IMR-90 (cell line): ENCODE results near the gene NPPC. TPM values are rescaled to one million over a fixed set of nuclear protein-coding genes. Genes with fewer than 3 reads are reported as not detected.

Experiments used
- ATAC-seq: fragments of 200-7000 bp; cut with Tn5 transposase; 2 replicates; pipeline ENCODE4 v1.9.1; 2020; ENCODE audit warnings: low read depth, mild to moderate bottlenecking, moderate library complexity
- BruUV-seq: library from RNA; stranded (reverse); fragments of 400-500 nt; replicated peaks from 2 replicates; lab custom pipeline; 2021; lab: Mats Ljungman, UMichigan
- CTCF ChIA-PET: fragments of 300-600 bp; formaldehyde crosslinking; extraction: SDS; loops from one replicate; lab custom pipeline; 2021; ENCODE audit warnings: antibody characterized with exemption; lab: Yijun Ruan, JAX
- POLR2A ChIA-PET: fragments of 300-600 bp; sonication (Branson Sonifier 250); formaldehyde crosslinking; loops from one replicate; lab custom pipeline; 2022; ENCODE audit warnings: antibody characterized with exemption; ENCODE audit not compliant: unreplicated experiment; lab: Charles Lee
- DNase-seq: peaks from one replicate; pipeline ENCODE4 v3.0.0; 2013
- H2AFZ ChIP-seq: replicated peaks from 2 replicates; pipeline ENCODE3; 2013; ENCODE audit warnings: low read length, mild to moderate bottlenecking; ENCODE audit not compliant: poor library complexity
- H2AK5ac ChIP-seq: 2 replicates; pipeline ENCODE4 v1.6.1; 2013; ENCODE audit warnings: low read depth, low read length, inconsistent platforms
- H2AK9ac ChIP-seq: replicated peaks from 2 replicates; pipeline ENCODE3; 2013; ENCODE audit warnings: mild to moderate bottlenecking, low read depth, low read length, moderate library complexity; ENCODE audit not compliant: poor library complexity
- H2BK120ac ChIP-seq: 2 replicates; pipeline ENCODE4 v1.6.1; 2013; ENCODE audit warnings: low read depth, low read length, inconsistent platforms
- H2BK15ac ChIP-seq: 3 replicates; pipeline ENCODE4 v1.6.1; 2013; ENCODE audit warnings: low read depth, low read length, inconsistent platforms
- H2BK20ac ChIP-seq: 2 replicates; pipeline ENCODE4 v1.6.1; 2013; ENCODE audit warnings: low read depth, mild to moderate bottlenecking, inconsistent platforms, low read length, moderate library complexity
- H2BK5ac ChIP-seq: 2 replicates; pipeline ENCODE4 v1.6.1; 2013; ENCODE audit warnings: mild to moderate bottlenecking, low read depth, low read length, inconsistent platforms; ENCODE audit not compliant: poor library complexity, severe bottlenecking
- H3K14ac ChIP-seq: replicated peaks from 2 replicates; pipeline ENCODE4 v1.6.1; 2013; ENCODE audit warnings: low read depth, low read length, inconsistent platforms
- H3K18ac ChIP-seq: 2 replicates; pipeline ENCODE4 v1.6.1; 2013; ENCODE audit warnings: low read depth, low read length, control low read depth
- H3K23ac ChIP-seq: 2 replicates; pipeline ENCODE4 v1.6.1; 2013; ENCODE audit warnings: low read depth, low read length, inconsistent platforms
- H3K27ac ChIP-seq: 2 replicates; pipeline ENCODE4 v1.5.1; 2013; ENCODE audit warnings: mild to moderate bottlenecking, control low read depth, low read length; ENCODE audit not compliant: insufficient read depth
- H3K27me3 ChIP-seq: 2 replicates; pipeline ENCODE4 v1.6.1; 2013; ENCODE audit warnings: low read length; ENCODE audit not compliant: control insufficient read depth, insufficient read depth
- H3K36me3 ChIP-seq: 2 replicates; pipeline ENCODE4 v1.6.1; 2013; ENCODE audit warnings: low read length, mixed read lengths; ENCODE audit not compliant: control insufficient read depth, insufficient read depth
- H3K4ac ChIP-seq: 2 replicates; pipeline ENCODE4 v1.6.1; 2013; ENCODE audit warnings: low read depth, low read length, inconsistent platforms
- H3K4me1 ChIP-seq: 2 replicates; pipeline ENCODE4 v1.6.1; 2013; ENCODE audit warnings: low read length, mixed read lengths; ENCODE audit not compliant: control insufficient read depth, insufficient read depth
- H3K4me2 ChIP-seq: 2 replicates; pipeline ENCODE4 v1.6.1; 2013; ENCODE audit warnings: low read depth, mild to moderate bottlenecking, control low read depth, low read length, moderate library complexity
- H3K4me3 ChIP-seq: 2 replicates; pipeline ENCODE4 v1.5.1; 2013; ENCODE audit warnings: low read depth, mild to moderate bottlenecking, control low read depth, low read length, moderate library complexity; ENCODE audit not compliant: insufficient read depth
- H3K56ac ChIP-seq: 2 replicates; pipeline ENCODE4 v1.6.1; 2013; ENCODE audit warnings: low read length, inconsistent platforms; ENCODE audit not compliant: insufficient read depth; ENCODE audit errors: extremely low read depth
- H3K79me1 ChIP-seq, 2 experiments: 2 replicates each; pipeline ENCODE4 v1.6.1; 2013; ENCODE audit warnings: low read length in 2 of 2, inconsistent platforms in 1 of 2, low read depth in 1 of 2
- H3K9ac ChIP-seq: 2 replicates; pipeline ENCODE4 v1.6.1; 2013; ENCODE audit warnings: low read depth, low read length, control low read depth
- H3K9me1 ChIP-seq: 2 replicates; pipeline ENCODE4 v1.6.1; 2013; ENCODE audit warnings: low read length, inconsistent platforms; ENCODE audit not compliant: insufficient read depth
- H3K9me3 ChIP-seq: 2 replicates; pipeline ENCODE4 v1.6.1; 2013; ENCODE audit warnings: low read length; ENCODE audit not compliant: control insufficient read depth, insufficient read depth
- H4K20me1 ChIP-seq: 2 replicates; pipeline ENCODE4 v1.6.1; 2013; ENCODE audit warnings: low read length, inconsistent platforms; ENCODE audit not compliant: insufficient read depth
- H4K5ac ChIP-seq: 2 replicates; pipeline ENCODE4 v1.6.1; 2013; ENCODE audit warnings: mild to moderate bottlenecking, low read depth, low read length, control low read depth
- H4K8ac ChIP-seq, 2 experiments: 2 replicates each; pipeline ENCODE4 v1.6.1; 2013; ENCODE audit warnings: low read depth in 2 of 2, low read length in 2 of 2, control low read depth in 1 of 2, inconsistent platforms in 1 of 2
- H4K91ac ChIP-seq: 2 replicates; pipeline ENCODE4 v1.6.1; 2013; ENCODE audit warnings: low read depth, low read length, inconsistent platforms; ENCODE audit not compliant: insufficient read depth
- FOS ChIP-seq: fragments of 150-350 bp; IDR thresholded peaks from 2 replicates; pipeline ENCODE4 v1.6.1; 2016; ENCODE audit warnings: low read depth, low read length
- NFE2L2 ChIP-seq: fragments of 150-350 bp; IDR thresholded peaks from 2 replicates; pipeline ENCODE4 v1.6.1; 2016; ENCODE audit warnings: low read depth, mild to moderate bottlenecking, low read length
- RCOR1 ChIP-seq: IDR thresholded peaks from 2 replicates; pipeline ENCODE4 v1.6.1; 2012; ENCODE audit warnings: mild to moderate bottlenecking, low read length, improper control_type of control experiment; ENCODE audit not compliant: insufficient replicate concordance
- RFX5 ChIP-seq: IDR thresholded peaks from 2 replicates; pipeline ENCODE4 v1.8.0; 2012; ENCODE audit warnings: low read depth, mild to moderate bottlenecking, low read length, moderate library complexity
- SMC3 ChIP-seq: fragments of 150-350 bp; IDR thresholded peaks from 2 replicates; pipeline ENCODE4 v1.6.1; 2016; ENCODE audit warnings: low read depth, mild to moderate bottlenecking, antibody characterized with exemption, low read length, moderate library complexity
- WGBS, 2 experiments: methylation state at CpG; one replicate each; pipeline versions ENCODE4 v1.1.5 to v1.1.7; 2013; ENCODE audit warnings: missing lambda C conversion rate in 2 of 2; ENCODE audit not compliant: insufficient read length in 1 of 2; ENCODE audit errors: extremely low coverage in 2 of 2; 5-methylcytosine and 5-hydroxymethylcytosine counted together
- dilution Hi-C: fragments of 300-500 bp; cut with HindIII; formaldehyde crosslinking; loops from one replicate; pipeline ENCODE4 v1.14.3; 2018; ENCODE audit warnings: low sequenced_read_pairs; ENCODE audit not compliant: unreplicated experiment
- in situ Hi-C: fragments of 300-500 bp; cut with MboI; formaldehyde crosslinking; loops from 3 replicates; pipeline ENCODE4 v1.14.3; 2019; ENCODE audit warnings: low sequenced_read_pairs, inconsistent platforms, mixed read lengths
- intact Hi-C: fragments of 100-400 bp; cut with micrococcal nuclease; formaldehyde crosslinking; loops from 2 replicates; pipeline ENCODE4 v1.10.0; 2022
- polyA plus RNA-seq, 3 experiments: library from polyadenylated mRNA; depleted of rRNA; stranded (reverse); fragments of >200 nt; gene quantifications; 2 replicates each; pipeline ENCODE4 v1.2.3, GENCODE V29; 2012; ENCODE audit warnings: low replicate concordance in 1 of 3
- total RNA-seq: library from RNA; depleted of rRNA; stranded (reverse); fragments of >200 nt; gene quantifications from 2 replicates; pipeline ENCODE4 v1.2.3, GENCODE V29; 2012

The NPPC gene
- total and polyA plus RNA-seq, 2 of the 4 experiments (the other 2 are of a cell fraction): 0.22 to 0.36 TPM

GRCh38 chr2:231886071-231886681 is 40.0 kb downstream of the NPPC start:
- Histone ChIP-seq H3K9me1 (no peaks in the 10 kb centered on the region), H4K5ac (no peak overlapping the region), H3K36me3 (no peaks in the 10 kb centered on the region), H3K79me1 (no peaks in the 10 kb centered on the region), H4K8ac (no peak overlapping the region), H3K56ac (no peak overlapping the region), H2AK9ac (no peak overlapping the region), H4K91ac (no peak overlapping the region), H3K4me2 (no peak overlapping the region), H3K18ac (no peak overlapping the region), H4K20me1 (no peaks in the 10 kb centered on the region), H2AFZ (no peak overlapping the region), H2BK20ac (no peak overlapping the region), H3K9me3 (peaks cover 4% of the 10 kb centered on the region), H2AK5ac (no peak overlapping the region), H3K4me1 (no peaks in the 10 kb centered on the region), H2BK15ac (no peak overlapping the region), H3K4me3 (no peak overlapping the region), H3K4ac (no peak overlapping the region), H2BK120ac (no peak overlapping the region), H3K9ac (no peak overlapping the region), H3K27ac (no peak overlapping the region), H3K14ac (no peak overlapping the region), H3K23ac (no peak overlapping the region), H2BK5ac (no peak overlapping the region), H3K27me3 (peaks cover 36% of the 10 kb centered on the region)
- no TSS peak for BruUV-seq
- POLR2A ChIA-PET: no interaction called here
- ATAC-seq (no peak), DNase-seq (no peak)
- in situ Hi-C loops: no loop called here
- no CpG with 5 or more reads among the region's 3 CpGs for WGBS, 2 experiments
- dilution Hi-C loops: no loop called here
- intact Hi-C loops: no loop called here
- no peak for TF ChIP-seq NFE2L2
- TF ChIP-seq FOS: no peak
- no peak for TF ChIP-seq RCOR1
- no peak for TF ChIP-seq SMC3
- no peak for TF ChIP-seq RFX5
- CTCF ChIA-PET: interaction anchor here (0.7 to 1.4 kb wide), 2 partner anchors 14 to 625 kb away, joined by 3 to 5 read pairs; no protein-coding TSS in a partner anchor
